ENCODE data around the gene PYDC2.
"Not testable (repeated sequence)": the region's sequence is repeated elsewhere in the genome, so short reads cannot be mapped to it uniquely, and the experiment has no call there.

PYDC2 gene

GRCh38 chr3:191470080-191470479, 9.1 kb downstream of the PYDC2 start:
- no peak for DNase-seq (ENCODE audit: low read depth in 3 of 3, low spot score in 1 of 3)

- no peak for DNase-seq (ENCODE audit: low read depth in 3 of 3, low spot score in 1 of 3)
Measured at GRCh38 chr3:191470545-191470944, 9.6 kb downstream of the PYDC2 start.

- no peak for DNase-seq (ENCODE audit: low read depth in 3 of 3, low spot score in 1 of 3)
Measured at GRCh38 chr3:191473661-191474198, 12.8 kb downstream of the PYDC2 start.

- DNase-seq (ENCODE audit: low read depth in 3 of 3, low spot score in 1 of 3) = no peak
Measured at GRCh38 chr3:191476066-191476772, 15.3 kb downstream of the PYDC2 start.

GRCh38 chr3:191483994-191484393, 23.0 kb downstream of the PYDC2 start:
- DNase-seq (ENCODE audit: low read depth in 3 of 3, low spot score in 1 of 3) = not testable (repeated sequence)

- DNase-seq (ENCODE audit: low read depth in 3 of 3, low spot score in 1 of 3) = no peak
Measured at GRCh38 chr3:191484461-191484860, 23.5 kb downstream of the PYDC2 start.

- no peak for DNase-seq (ENCODE audit: low read depth in 3 of 3, low spot score in 1 of 3)
Measured at GRCh38 chr3:191492601-191493000, 31.6 kb downstream of the PYDC2 start.

GRCh38 chr3:191493336-191493735, 32.4 kb downstream of the PYDC2 start:
- DNase-seq (ENCODE audit: low read depth in 3 of 3, low spot score in 1 of 3) = no peak

GRCh38 chr3:191499307-191500080, 38.5 kb downstream of the PYDC2 start:
- DNase-seq (ENCODE audit: low read depth in 3 of 3, low spot score in 1 of 3) = no peak

GRCh38 chr3:191500892-191501291, 39.9 kb downstream of the PYDC2 start:
- no peak for DNase-seq (ENCODE audit: low read depth in 3 of 3, low spot score in 1 of 3)

- no peak for DNase-seq (ENCODE audit: low read depth in 3 of 3, low spot score in 1 of 3)
Measured at GRCh38 chr3:191502583-191502982, 41.6 kb downstream of the PYDC2 start.

- DNase-seq (ENCODE audit: low read depth in 3 of 3, low spot score in 1 of 3) = no peak
Measured at GRCh38 chr3:191509078-191509477, 48.1 kb downstream of the PYDC2 start.
